ENCODE data around the gene MTCL1.
A peak's percentile ranks its signal among the peaks of the same experiment; 100 is the strongest.

Gene MTCL1

GRCh38 chr18:8794156-8794933, 89.0 kb downstream of the MTCL1 start:
- no peak for DNase-seq (ENCODE audit: low spot score)

- DNase-seq (ENCODE audit: low spot score): no peak
Measured at GRCh38 chr18:8794934-8795280, 89.6 kb downstream of the MTCL1 start.

GRCh38 chr18:8795586-8796325, 90.4 kb downstream of the MTCL1 start:
- no peak for DNase-seq (ENCODE audit: low spot score)

GRCh38 chr18:8797206-8797605, 91.8 kb downstream of the MTCL1 start:
- DNase-seq (ENCODE audit: low spot score): no peak

GRCh38 chr18:8799001-8799400, 93.6 kb downstream of the MTCL1 start:
- DNase-seq (ENCODE audit: low spot score): no peak

- no peak for DNase-seq (ENCODE audit: low spot score)
Measured at GRCh38 chr18:8799596-8800441, 94.5 kb downstream of the MTCL1 start.

GRCh38 chr18:8800445-8800844, 95.1 kb downstream of the MTCL1 start:
- peak; percentile 68 for DNase-seq (ENCODE audit: low spot score)

GRCh38 chr18:8800876-8801262, 95.5 kb downstream of the MTCL1 start:
- no peak for DNase-seq (ENCODE audit: low spot score)

GRCh38 chr18:8801263-8801901, 96.0 kb downstream of the MTCL1 start:
- no peak for DNase-seq (ENCODE audit: low spot score)

GRCh38 chr18:8802017-8802672, 96.8 kb downstream of the MTCL1 start:
- DNase-seq (ENCODE audit: low spot score): no peak

GRCh38 chr18:8803063-8803795, 97.9 kb downstream of the MTCL1 start:
- no peak for DNase-seq (ENCODE audit: low spot score)

- no peak for DNase-seq (ENCODE audit: low spot score)
Measured at GRCh38 chr18:8803957-8804356, 98.6 kb downstream of the MTCL1 start.

GRCh38 chr18:8805552-8805951, 100.2 kb downstream of the MTCL1 start:
- no peak for DNase-seq (ENCODE audit: low spot score)

- DNase-seq (ENCODE audit: low spot score): no peak
Measured at GRCh38 chr18:8806100-8806797, 100.9 kb downstream of the MTCL1 start.

- no peak for DNase-seq (ENCODE audit: low spot score)
Measured at GRCh38 chr18:8806798-8807487, 101.6 kb downstream of the MTCL1 start.

- DNase-seq (ENCODE audit: low spot score): no peak
Measured at GRCh38 chr18:8807488-8807805, 102.1 kb downstream of the MTCL1 start.

GRCh38 chr18:8808001-8808400, 102.6 kb downstream of the MTCL1 start:
- DNase-seq (ENCODE audit: low spot score): no peak

GRCh38 chr18:8809514-8809913, 104.2 kb downstream of the MTCL1 start:
- DNase-seq (ENCODE audit: low spot score): no peak

- no peak for DNase-seq (ENCODE audit: low spot score)
Measured at GRCh38 chr18:8810157-8810556, 104.8 kb downstream of the MTCL1 start.

- no peak for DNase-seq (ENCODE audit: low spot score)
Measured at GRCh38 chr18:8811115-8811514, 105.8 kb downstream of the MTCL1 start.
